Measurements from ENCODE around the gene MTUS2.

MTUS2 gene

DNA sequence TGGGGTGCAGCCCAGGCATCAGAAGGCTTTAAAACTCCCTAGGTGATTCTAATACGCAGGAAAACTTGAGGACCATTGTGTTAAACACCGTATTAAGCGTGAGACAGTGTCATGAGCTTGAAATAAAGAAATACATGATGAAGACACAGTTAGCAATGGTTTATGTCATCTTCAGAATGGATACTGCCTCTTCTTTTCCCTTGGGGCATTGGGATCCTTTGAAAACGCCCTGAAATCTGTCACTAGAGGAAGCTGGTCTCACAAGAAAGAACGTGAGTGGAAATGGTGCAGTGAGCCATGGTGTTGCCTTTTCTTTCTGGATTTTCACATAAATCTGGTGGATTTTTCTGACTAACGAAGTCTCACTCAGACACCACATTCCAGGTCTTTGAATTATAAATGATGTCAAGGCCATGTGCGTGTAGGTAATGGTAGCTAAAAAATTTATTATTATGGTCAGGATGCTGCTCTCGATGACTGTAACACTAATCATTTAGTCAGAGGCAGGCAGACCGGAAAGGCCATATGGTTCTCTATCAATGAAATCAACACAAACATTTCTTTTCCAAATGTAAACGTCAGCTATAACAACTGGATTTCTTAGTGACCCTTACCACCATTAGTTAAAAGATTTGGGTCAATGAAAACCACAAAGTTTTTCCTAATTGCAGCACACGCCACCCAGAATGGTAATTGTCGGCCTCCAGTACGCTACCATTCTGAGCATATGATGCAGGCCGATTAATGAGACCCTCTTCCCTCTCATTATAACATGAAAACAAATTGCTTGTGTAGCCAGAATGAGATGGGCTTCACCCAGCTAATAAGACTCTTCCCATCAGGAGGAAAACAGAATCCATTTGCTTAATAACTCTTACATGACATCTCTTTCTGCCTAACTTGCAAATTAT is 669.8 kb downstream of the MTUS2 start:
- no peak for DNase-seq (ENCODE audit: low spot score in 2 of 2)
- Histone ChIP-seq H3K4me3 (no peak overlapping the region), H3K36me3 (replicated peaks) (no peaks in the 10 kb centered on the region), H3K4me1 (no peaks in the 10 kb centered on the region), H3K9me3 (no peaks in the 10 kb centered on the region), H3K27me3 (ENCODE audit: low read depth) (no peaks in the 10 kb centered on the region)
- in situ Hi-C loops (cut with MboI; ENCODE audit: low sequenced_read_pairs): no loop called here

DNA sequence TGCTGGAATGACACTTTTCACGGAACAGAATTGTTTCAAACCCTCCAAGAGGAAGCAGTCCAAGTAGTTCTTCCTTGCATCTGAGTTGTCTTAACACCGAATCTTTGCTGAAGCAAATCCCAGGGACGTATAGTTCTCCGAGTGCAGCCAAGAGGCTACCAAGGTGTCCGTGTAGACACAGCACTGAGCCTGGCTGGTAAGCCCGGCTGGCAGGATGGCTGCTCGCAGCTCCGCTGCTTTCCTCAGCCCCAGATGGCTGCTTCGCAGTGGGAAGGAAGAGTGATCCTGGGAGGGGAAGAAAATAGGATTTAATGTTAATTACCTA is 670.4 kb downstream of the MTUS2 start:
- no peaks in the 10 kb centered on the region for H3K36me3 ChIP-seq (replicated peaks)
- in situ Hi-C loops (cut with MboI; ENCODE audit: low sequenced_read_pairs): no loop called here
- no peak for DNase-seq (ENCODE audit: low spot score in 2 of 2)
- H3K4me1 ChIP-seq: no peaks in the 10 kb centered on the region
- no peaks in the 10 kb centered on the region for H3K9me3 ChIP-seq
- H3K4me3 ChIP-seq: no peak overlapping the region
- no peaks in the 10 kb centered on the region for H3K27me3 ChIP-seq (ENCODE audit: low read depth)

GRCh38 chr13:29491248-29491647 is 671.1 kb downstream of the MTUS2 start:
- H3K27me3 ChIP-seq (ENCODE audit: low read depth): no peaks in the 10 kb centered on the region
- H3K9me3 ChIP-seq: no peaks in the 10 kb centered on the region
- in situ Hi-C loops (cut with MboI; ENCODE audit: low sequenced_read_pairs): no loop called here
- H3K36me3 ChIP-seq (replicated peaks): no peaks in the 10 kb centered on the region
- no peaks in the 10 kb centered on the region for H3K4me1 ChIP-seq
- no peak for DNase-seq (ENCODE audit: low spot score in 2 of 2)
- no peak overlapping the region for H3K4me3 ChIP-seq

DNA sequence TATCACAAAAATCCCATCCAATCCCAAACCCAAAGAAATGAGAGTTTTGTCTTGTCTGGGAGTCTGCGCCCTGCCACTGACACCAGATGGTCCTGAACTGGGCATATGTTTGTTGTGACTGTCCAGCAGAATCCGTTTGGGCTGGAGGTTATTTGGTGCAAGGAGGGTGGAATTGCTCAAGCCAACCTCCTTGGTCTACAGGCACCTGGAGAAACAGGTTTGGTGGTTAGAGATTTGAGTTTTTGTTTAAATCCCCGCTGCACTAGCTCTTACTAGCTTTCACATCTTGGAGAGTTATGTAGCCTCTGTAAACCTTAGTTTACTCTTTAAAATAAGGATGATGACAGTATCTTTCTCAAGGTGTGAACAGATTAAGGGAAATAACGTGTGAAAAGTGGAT is 673.7 kb downstream of the MTUS2 start:
- Histone ChIP-seq H3K27me3 (ENCODE audit: low read depth) (no peaks in the 10 kb centered on the region), H3K36me3 (replicated peaks) (no peaks in the 10 kb centered on the region), H3K4me3 (no peak overlapping the region), H3K9me3 (no peaks in the 10 kb centered on the region), H3K4me1 (no peaks in the 10 kb centered on the region)
- DNase-seq (ENCODE audit: low spot score in 2 of 2): no peak
- in situ Hi-C loops (cut with MboI; ENCODE audit: low sequenced_read_pairs): no loop called here

DNA sequence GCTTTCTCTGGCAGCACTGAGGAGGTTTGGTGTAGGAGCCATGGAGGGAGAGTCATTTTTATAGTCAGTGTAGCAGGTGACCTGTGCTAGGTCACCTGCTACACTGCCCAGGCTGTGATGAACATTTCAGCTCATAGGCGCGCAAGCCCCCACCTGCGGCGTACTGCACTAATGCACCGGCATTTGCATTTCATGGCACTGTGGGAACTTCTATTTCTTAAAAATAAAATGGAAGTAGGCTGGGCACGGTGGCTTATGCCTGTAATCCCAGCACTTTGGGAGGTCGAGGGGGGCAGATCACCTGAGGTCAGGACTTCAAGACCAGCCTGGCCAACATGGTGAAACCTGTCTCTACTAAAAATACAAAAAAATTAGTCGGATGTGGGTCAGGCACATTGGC is 674.4 kb downstream of the MTUS2 start:
- Histone ChIP-seq H3K4me1 (no peaks in the 10 kb centered on the region), H3K36me3 (replicated peaks) (no peaks in the 10 kb centered on the region), H3K9me3 (no peaks in the 10 kb centered on the region), H3K27me3 (ENCODE audit: low read depth) (no peaks in the 10 kb centered on the region), H3K4me3 (no peak overlapping the region)
- in situ Hi-C loops (cut with MboI; ENCODE audit: low sequenced_read_pairs): no loop called here
- no peak for DNase-seq (ENCODE audit: low spot score in 2 of 2)

DNA sequence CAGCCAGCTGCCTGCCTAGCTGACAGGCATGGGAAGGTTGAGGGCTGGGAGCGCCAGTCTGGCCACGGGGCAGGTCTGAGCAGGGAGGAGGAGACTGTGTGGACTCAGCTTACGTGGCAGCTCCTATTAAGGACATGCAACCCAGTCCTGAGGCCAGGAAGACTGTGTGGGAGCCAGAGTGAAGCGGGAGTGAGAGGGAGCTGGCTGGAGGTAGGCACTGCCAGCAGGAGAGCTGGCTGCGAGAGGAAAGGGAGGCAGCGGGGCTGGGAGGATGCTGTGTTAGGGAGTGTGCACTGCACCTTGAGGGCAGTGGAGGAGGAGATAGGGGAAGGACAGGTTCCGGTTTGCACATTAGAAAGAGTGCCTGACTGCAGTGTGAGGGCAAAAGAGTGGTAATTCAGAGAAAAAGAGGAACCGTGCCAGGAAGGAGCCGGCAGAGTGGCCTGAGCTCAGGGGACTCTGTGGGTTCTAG is 676.1 kb downstream of the MTUS2 start:
- no peaks in the 10 kb centered on the region for H3K4me1 ChIP-seq
- H3K36me3 ChIP-seq (replicated peaks): no peaks in the 10 kb centered on the region
- H3K9me3 ChIP-seq: no peaks in the 10 kb centered on the region
- H3K4me3 ChIP-seq: no peak overlapping the region
- in situ Hi-C loops (cut with MboI; ENCODE audit: low sequenced_read_pairs): no loop called here
- no peaks in the 10 kb centered on the region for H3K27me3 ChIP-seq (ENCODE audit: low read depth)
- no peak for DNase-seq (ENCODE audit: low spot score in 2 of 2)

DNA sequence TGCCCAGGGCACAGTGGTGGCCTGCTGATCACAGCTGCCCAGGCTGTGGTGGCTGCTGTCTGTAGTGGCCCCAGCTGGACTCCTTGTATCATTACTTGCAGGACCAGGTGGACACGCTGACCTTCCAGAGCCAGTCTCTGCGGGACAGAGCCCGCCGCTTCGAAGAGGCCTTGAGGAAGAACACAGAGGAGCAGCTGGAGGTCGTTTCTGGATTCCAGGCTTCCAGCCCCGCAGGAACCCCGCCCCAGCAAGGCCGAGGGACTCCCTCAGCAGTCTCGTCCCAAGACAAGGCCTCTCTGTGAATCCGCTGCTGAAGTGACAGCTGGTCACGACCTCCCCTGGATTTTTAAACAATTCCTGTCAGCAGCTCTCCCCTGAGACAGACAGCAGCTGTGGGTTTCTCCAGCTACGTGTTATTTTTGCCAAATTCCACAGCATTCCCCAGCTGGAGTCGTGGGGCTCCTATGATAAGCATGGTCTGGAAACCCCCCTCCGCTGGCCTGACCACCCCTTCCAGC is 677.1 kb downstream of the MTUS2 start:
- no peak overlapping the region for H3K4me3 ChIP-seq
- no peaks in the 10 kb centered on the region for H3K4me1 ChIP-seq
- H3K27me3 ChIP-seq (ENCODE audit: low read depth): no peaks in the 10 kb centered on the region
- in situ Hi-C loops (cut with MboI; ENCODE audit: low sequenced_read_pairs): no loop called here
- H3K36me3 ChIP-seq (replicated peaks): no peaks in the 10 kb centered on the region
- H3K9me3 ChIP-seq: no peaks in the 10 kb centered on the region
- no peak for DNase-seq (ENCODE audit: low spot score in 2 of 2)

DNA sequence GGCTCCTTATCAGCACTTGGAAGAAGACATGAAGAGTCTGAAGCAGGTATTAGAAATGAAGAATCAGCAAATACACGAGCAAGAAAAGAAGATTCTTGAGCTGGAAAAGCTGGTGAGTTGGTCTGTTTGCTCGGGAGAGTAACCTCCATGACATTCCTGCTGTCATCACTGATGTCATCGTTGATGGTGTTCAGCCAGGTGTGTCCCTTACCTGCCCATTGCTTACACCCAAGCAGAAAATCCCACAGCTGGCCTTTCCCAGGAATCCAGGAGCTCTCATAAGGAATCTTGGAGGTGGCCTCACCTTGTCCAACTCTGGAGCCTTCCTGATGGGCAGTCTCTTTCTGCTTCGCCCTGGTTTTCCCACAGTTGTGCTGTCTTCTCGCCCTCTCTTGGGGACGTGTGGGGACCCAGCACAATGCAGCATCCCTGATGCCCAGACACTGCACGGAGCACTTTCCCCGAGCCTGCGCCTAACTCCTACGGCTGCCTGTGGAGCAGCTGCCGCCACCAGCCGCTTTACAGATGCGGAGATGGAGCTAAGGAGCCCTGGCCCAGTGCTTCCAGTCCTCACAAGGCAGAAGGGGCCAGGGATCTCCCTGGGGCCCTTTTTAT is 678.4 kb downstream of the MTUS2 start:
- Histone ChIP-seq H3K36me3 (replicated peaks) (no peaks in the 10 kb centered on the region), H3K4me3 (no peak overlapping the region), H3K9me3 (no peaks in the 10 kb centered on the region), H3K27me3 (ENCODE audit: low read depth) (no peaks in the 10 kb centered on the region), H3K4me1 (no peaks in the 10 kb centered on the region)
- in situ Hi-C loops (cut with MboI; ENCODE audit: low sequenced_read_pairs): no loop called here
- no peak for DNase-seq (ENCODE audit: low spot score in 2 of 2)

GRCh38 chr13:29499506-29500165 is 679.5 kb downstream of the MTUS2 start:
- Histone ChIP-seq H3K9me3 (no peaks in the 10 kb centered on the region), H3K36me3 (replicated peaks) (no peaks in the 10 kb centered on the region), H3K4me1 (no peaks in the 10 kb centered on the region), H3K27me3 (ENCODE audit: low read depth) (no peaks in the 10 kb centered on the region), H3K4me3 (no peak overlapping the region)
- in situ Hi-C loops (cut with MboI; ENCODE audit: low sequenced_read_pairs): loop anchor here (10.0 kb wide), 1 partner anchor 615 kb away; no protein-coding TSS in a partner anchor
- no peak for DNase-seq (ENCODE audit: low spot score in 2 of 2)

- Histone ChIP-seq H3K36me3 (replicated peaks) (no peaks in the 10 kb centered on the region), H3K9me3 (no peaks in the 10 kb centered on the region), H3K27me3 (ENCODE audit: low read depth) (no peaks in the 10 kb centered on the region), H3K4me1 (no peaks in the 10 kb centered on the region), H3K4me3 (no peak overlapping the region)
- in situ Hi-C loops (cut with MboI; ENCODE audit: low sequenced_read_pairs): loop anchor here (10.0 kb wide), 1 partner anchor 614 kb away; no protein-coding TSS in a partner anchor
- DNase-seq (ENCODE audit: low spot score in 2 of 2): no peak
These were observed 680.2 kb downstream of the MTUS2 start for GRCh38 chr13:29500386-29500785.

DNA sequence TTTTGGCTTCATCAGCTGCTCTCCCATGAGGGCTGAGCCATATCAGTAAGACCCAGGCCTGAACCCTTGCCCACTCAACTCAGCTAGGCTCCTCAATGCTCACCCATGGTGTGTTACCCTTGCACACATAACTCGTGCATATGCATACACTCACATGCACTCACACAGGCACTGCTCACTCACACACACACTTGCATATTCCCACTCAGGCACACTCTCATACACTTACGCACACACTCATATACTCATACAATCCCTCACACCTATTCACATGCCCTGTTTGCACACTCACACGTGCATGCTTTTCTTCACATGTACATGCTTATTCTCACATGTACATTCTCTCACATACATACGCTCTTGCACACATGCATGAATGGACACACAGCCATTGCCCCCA is 681.5 kb downstream of the MTUS2 start:
- in situ Hi-C loops (cut with MboI; ENCODE audit: low sequenced_read_pairs): loop anchor here (10.0 kb wide), 1 partner anchor 613 kb away; no protein-coding TSS in a partner anchor
- Histone ChIP-seq H3K4me1 (no peaks in the 10 kb centered on the region), H3K36me3 (replicated peaks) (no peaks in the 10 kb centered on the region), H3K9me3 (no peaks in the 10 kb centered on the region), H3K27me3 (ENCODE audit: low read depth) (no peaks in the 10 kb centered on the region), H3K4me3 (no peak overlapping the region)
- DNase-seq (ENCODE audit: low spot score in 2 of 2): no peak

- DNase-seq (ENCODE audit: low spot score in 2 of 2): no peak
- Histone ChIP-seq H3K27me3 (ENCODE audit: low read depth) (no peaks in the 10 kb centered on the region), H3K4me3 (no peak overlapping the region), H3K4me1 (no peaks in the 10 kb centered on the region), H3K36me3 (replicated peaks) (no peaks in the 10 kb centered on the region), H3K9me3 (no peaks in the 10 kb centered on the region)
- in situ Hi-C loops (cut with MboI; ENCODE audit: low sequenced_read_pairs): loop anchor here (10.0 kb wide), 1 partner anchor 612 kb away; no protein-coding TSS in a partner anchor
These were observed 682.4 kb downstream of the MTUS2 start for GRCh38 chr13:29502391-29503008.

GRCh38 chr13:29503041-29503837 is 683.1 kb downstream of the MTUS2 start:
- DNase-seq (ENCODE audit: low spot score in 2 of 2): no peak
- Histone ChIP-seq H3K36me3 (replicated peaks) (no peaks in the 10 kb centered on the region), H3K4me3 (no peak overlapping the region), H3K9me3 (no peaks in the 10 kb centered on the region), H3K27me3 (ENCODE audit: low read depth) (no peaks in the 10 kb centered on the region), H3K4me1 (no peaks in the 10 kb centered on the region)
- in situ Hi-C loops (cut with MboI; ENCODE audit: low sequenced_read_pairs): loop anchor here (10.0 kb wide), 1 partner anchor 612 kb away; no protein-coding TSS in a partner anchor
